NK-92 treated with Interleukin-12 subunit alpha and Interleukin-12 subunit beta, amount 100 ng/mL, for 24 hours (cell line): ENCODE data around the gene PPIG.
A peak's percentile ranks its signal among the peaks of the same experiment; 100 is the strongest.
"Not testable (repeated sequence)": the region's sequence is repeated elsewhere in the genome, so short reads cannot be mapped to it uniquely, and the experiment has no call there.

Source experiments
- DNase-seq: peaks from one replicate; lab custom pipeline; 2025; lab: John Stamatoyannopoulos, UW

Gene PPIG

DNA sequence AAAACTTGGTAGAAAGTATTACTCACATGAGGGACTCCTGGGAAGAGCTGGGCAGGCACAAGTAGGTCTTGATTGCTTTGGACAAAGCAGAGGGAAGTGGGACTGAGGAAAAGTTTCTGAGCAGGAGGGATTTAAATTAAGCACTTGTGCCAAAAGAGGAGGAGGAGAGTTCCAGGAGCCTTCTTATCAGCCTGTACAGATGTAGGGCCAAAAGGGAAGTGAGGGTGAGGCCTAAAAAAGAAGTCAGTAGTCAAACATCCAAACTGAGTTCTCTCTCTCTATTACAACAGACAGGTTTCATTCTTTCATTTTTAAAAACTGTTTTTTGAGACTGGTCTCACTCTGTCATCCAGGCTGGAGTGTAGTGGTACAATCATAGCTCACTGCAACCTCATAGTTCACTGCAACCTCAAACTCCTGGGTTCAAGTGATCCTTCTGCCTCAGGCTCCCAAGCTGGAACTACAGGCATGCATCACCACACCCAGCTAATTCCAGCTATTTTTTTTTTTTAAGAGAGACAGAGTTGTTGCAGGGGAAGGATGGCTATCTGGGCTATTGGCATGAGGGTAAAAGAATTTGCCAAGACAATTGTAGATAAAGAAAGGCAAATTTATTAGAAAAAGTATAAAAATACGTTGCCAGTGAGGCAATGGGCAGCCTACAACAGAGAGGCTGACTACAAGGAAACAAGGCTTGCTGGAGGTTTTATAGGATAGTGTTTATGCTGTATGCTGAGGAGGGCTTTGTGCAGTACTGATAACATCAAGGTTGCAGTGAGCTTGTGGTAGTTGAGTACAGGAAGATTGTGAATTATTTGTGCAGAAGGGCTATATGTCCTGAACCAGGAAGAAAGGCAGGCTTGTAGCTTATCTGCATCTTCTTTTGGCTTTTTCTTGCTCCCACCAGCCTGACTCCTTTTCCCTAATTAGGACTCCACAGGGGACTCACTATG, 81.1 kb downstream of the PPIG start:
- DNase-seq, result no peak

DNA sequence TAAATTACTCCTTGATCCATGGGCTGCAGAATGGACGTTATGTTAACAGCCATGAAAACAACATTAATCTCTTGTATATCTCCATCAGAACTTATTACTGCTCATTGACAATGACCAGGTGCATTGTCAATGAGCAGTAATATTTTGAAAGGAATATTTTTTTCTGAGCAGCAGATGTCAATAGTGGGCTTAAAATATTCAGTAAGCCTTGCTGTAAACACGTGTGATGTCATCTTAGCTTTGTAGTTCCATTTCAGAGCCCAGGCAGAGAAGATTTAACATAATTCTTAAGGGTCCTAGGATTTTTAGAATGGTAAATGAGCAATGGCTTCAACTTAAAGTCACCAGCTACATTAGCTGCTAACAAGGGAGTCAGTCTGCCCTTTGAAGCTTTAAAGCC, 83.4 kb downstream of the PPIG start:
- no peak for DNase-seq

DNA sequence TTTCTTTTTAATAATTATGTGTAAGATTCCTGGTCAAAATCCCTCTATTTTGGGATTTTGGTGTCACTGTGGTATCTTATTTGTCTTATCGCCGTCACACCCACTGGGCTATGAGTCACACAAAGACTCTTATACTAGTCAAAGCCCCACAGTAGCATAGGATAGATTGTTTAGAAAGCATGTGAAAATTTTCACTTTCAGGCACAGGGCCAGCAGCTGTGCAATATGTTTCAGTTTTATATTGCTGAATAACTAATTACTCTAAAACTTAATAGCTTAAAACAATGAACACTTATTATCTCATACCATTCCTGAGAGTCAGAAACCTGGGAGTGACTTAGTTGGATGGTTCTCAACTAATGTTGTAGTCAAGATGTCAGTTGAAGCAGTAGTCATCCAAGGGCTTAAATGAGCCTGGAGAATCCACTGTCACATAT, 86.1 kb downstream of the PPIG start:
- DNase-seq, result no peak

DNA sequence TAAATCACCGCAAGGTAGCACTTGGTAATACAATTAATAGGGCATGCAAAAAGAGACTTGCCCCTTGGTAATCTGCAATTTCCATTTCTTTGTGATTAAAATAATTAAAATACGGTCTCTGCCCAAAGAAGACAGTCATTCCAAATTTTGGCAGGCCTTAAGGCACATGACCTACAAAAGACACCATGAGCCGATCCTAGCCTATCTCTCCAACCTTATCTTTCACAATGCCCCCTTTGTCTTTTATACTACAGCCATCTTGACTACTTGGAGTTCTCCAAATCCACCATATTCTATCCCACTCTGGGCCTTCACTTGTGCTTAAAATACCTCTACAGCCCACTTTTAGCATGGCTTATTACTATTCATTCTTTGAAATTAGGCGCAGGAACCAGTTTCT, 86.8 kb downstream of the PPIG start:
- no peak for DNase-seq

DNA sequence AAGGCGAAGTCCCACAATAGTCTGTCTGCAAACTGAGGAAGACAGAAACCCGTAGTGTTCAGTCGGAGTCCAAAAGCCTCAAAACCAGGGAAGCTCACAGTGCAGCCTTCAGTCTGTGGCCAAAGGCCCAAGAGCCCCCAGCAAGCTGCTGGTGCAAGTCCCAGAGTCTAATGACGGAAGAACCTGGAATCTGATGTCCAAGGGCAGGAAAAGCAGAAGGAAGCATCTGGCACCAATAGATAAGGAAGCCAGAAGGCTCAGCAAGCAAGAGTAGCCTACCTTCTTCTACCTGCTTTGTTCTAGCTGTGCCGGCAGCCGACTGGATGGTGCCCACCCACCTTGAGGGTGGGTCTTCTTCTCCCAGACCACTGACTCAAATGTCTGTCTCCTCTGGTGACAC, 88.3 kb downstream of the PPIG start:
- DNase-seq, result no peak

DNA sequence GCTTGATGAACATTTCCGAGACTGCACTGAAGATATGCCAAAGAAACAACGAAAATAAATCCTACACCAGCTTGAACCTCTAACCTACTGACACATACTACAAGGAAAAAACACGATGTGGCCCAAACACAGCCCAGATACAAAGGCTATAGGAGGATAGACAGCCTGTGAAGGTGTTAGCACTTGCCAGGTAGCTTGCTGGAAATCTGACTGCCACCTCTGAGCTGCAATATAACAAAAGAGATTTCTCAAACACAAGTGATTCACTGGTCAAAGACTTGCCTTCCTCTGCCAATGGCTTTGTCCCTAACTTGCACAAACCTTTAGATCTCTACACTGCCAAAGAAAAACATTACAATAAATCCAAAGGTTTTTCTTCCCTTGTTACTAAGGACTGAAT, 89.0 kb downstream of the PPIG start:
- no peak for DNase-seq

DNA sequence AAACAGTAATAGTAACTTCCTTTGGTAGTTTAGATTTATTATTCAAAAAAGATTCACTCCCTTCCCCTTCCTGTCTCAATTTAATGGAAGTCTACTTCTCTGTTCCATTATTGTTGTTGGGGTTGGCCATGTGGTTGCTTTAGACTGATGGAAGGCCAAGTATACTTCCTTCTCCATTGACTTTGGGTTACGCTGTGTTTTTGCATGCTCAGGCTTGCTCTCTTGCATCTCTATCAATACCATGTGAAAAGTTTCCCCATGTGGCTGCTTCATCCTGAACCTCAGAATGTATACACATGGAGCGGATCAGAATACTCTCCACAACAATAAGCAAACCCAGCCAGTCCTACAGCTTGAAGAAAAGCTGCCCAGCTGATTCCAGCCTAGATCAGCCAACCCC, 89.8 kb downstream of the PPIG start:
- no peak for DNase-seq

DNA sequence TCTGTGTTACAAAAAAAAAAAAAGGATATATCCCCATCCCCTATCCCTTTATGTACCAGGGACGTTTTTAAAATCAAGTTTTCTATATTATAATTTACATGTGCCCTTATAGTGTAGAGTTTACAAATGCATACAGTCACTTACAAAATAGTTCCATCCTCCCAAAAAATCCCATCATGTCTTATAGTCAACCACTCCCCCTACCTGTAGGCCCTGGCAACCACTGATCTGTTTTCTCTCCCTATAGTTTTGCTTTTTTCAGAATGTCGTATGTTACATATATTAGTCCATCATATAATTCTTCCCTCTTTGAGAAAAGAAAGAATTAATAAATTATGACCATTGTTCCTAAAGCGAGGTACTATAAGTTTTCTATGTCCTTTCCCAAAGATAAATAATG, 92.2 kb downstream of the PPIG start:
- DNase-seq, result no peak

DNA sequence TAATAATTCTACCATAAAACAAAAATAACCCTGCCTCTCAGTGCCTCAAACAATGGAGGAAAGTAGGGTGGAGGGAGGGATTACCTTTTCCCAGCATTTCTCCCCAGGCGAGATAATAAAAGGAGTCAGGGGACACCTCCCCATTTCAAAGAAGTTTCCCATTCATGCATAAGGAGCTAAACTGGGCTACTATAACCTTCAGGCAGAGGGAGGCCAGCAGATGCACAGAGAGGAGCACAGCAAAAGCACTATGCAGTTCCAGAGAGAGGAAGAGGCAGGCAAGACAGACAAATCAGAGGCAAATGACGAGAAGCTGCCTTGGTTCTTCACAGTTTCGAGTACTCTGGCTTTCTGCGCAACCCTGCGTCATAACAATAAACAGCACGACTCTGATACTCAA, 92.7 kb downstream of the PPIG start:
- no peak for DNase-seq

DNA sequence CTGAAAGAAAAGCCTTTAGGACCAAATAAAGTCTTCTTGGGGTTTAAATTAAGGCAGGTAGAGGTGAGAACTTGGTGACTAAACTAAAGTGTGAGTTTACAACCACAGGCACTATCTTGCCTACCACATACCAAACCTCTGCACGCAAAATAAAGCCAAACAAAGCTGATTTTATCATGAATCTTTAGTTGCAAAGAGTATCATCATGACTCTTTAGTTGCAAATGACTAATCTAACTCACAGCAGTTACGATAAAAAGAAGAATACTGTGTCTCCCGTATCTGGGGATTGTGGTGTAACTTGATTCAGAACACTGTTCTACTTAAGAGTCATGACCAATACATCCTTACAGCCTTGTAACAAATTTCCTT, 98.9 kb downstream of the PPIG start:
- DNase-seq, result no peak

DNA sequence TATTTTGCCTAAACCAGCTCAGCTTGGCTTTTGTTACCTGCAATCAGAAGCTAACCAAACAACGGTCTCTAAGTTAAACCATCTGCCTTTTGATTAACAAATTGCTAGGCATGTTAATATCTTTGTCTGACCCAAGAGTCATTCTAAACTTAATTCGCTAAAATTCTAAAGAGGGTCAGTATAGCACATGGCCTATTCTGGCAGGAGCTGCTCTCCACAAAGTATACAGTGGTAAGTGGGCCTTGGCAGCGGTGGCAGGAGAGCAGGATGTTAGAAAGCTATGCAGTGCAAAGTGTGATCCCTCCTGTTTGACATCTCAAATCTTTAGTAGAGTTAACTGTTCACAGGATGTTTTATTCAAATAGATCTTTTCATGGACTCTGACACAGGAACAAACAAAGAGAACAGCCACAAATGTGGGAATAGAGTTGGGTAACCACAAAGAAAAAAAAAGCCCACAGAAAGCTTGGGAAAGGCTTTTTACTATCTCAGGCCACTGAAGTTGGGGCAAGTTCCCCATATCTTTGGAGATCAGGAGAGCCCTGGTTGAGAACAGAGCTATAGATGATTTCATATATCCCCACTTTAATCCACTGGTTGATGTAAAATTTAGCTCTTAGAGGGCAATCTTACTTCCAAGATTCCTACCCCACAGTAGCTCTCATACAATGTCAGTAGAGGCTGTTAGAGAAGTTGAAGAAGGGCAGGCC, 99.4 kb downstream of the PPIG start:
- DNase-seq, result peak; percentile 18

DNA sequence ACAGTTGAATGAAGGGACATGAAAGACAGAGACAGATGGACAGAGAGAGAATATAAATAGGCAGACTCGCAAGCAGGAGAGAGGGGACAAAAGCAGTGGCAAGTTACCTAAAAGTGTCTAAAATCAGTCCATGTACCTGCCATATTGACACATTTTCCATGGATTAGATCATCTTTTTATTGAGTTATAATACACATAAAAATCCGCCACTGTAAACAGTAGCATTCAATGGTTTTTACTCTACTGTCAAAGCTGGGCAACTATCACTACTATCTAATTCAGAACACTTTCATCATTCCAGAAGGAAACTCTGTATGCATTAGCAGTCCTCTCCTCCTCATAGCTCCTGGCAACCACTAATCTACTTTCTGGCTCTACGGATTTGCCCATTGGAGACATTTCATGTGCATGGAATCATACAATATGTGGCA, 100.0 kb downstream of the PPIG start:
- no peak for DNase-seq

DNA sequence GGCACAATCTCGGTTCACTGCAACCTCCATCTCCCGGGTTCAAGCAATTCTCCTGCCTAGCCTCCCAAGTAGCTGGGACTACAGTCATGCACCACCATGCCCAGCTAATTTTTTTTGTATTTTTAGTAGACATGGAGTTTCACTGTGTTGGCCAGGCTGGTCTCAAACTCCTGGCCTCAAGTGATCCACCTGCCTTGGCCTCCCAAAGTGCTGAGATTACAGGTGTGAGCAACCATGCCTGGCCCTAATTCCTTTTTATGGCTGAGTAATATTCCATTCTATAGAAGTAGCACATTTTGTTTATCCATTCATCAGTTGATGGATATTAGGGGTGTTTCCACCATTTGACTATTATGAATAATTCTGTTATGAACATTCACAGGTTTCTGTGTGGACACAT, 100.6 kb downstream of the PPIG start:
- DNase-seq, result not testable (repeated sequence)

DNA sequence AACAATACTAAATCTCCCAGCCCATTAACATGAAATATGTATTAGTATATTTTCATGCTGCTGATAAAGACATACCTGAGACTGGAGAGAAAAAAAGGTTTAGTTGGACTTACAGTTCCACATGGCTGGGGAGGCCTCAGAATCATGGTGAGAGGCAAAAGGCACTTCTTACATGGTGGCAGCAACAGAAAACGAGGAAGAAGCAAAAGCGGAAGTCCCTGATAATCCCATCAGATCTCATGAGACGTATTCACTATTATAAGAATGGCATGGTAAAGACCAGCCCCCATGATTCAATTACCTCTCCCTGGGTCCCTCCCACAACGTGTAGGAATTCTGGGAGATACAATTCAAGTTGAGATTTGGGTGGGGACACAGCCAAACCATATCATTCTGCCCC, 102.7 kb downstream of the PPIG start:
- not testable (repeated sequence) for DNase-seq

DNA sequence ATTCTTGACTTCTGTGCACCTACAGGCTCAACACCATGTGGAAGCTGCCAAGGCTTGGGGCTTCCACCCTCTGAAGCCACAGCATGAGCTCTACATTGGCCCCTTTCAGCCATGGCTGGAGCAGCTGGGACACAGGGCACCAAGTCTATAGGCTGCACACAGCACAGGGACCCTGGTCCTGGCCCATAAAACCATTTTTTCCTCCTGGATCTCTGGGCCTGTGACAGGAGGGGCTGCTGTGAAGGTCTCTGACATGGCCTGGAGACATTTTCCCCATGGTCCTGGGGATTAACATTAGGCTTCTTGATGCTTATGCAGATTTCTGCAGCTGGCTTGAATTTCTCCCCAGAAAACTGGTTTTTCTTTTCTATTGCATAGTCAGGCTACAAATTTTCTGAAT, 103.8 kb downstream of the PPIG start:
- DNase-seq, result not testable (repeated sequence)

DNA sequence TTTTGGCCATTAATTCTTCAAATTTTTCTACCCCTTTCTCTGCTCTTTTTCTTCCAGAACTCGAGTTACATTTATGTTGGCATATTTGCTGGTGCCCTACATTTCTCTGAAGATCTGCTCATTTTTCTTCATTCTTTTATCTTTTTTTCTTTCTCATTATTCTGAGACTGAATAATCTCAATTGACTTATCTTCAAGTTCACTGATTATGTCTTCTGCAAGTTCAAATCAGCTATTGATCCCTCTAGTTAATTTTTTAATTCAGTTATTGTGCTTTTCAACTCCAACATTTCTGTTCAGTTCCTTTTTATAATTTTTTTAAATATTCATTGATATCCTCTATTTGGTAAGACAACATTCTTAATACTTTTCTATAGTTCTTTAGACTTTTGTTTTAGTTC, 106.8 kb downstream of the PPIG start:
- DNase-seq, result no peak
